AG08396 (cell line): ENCODE results near the gene PIM1.
"Not testable (repeated sequence)": the region's sequence is repeated elsewhere in the genome, so short reads cannot be mapped to it uniquely, and the experiment has no call there.

ENCODE experiments used
- DNase-seq: peaks from one replicate; pipeline ENCODE4 v3.0.0; 2012; ENCODE audit warnings: low spot score, mixed read lengths

Gene PIM1

GRCh38 chr6:37171201-37171969 lies 1.4 kb downstream of the PIM1 start:
- DNase-seq = peak; percentile 42

GRCh38 chr6:37171970-37172812 lies 2.2 kb downstream of the PIM1 start:
- DNase-seq = peak; percentile 86

GRCh38 chr6:37172912-37173492 lies 3.0 kb downstream of the PIM1 start:
- no peak for DNase-seq

GRCh38 chr6:37173493-37174195 lies 3.7 kb downstream of the PIM1 start:
- no peak for DNase-seq

DNA sequence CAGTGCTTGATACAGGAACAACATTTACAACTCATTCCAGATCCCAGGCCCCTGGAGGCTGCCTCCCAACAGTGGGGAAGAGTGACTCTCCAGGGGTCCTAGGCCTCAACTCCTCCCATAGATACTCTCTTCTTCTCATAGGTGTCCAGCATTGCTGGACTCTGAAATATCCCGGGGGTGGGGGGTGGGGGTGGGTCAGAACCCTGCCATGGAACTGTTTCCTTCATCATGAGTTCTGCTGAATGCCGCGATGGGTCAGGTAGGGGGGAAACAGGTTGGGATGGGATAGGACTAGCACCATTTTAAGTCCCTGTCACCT lies 4.2 kb downstream of the PIM1 start:
- DNase-seq = no peak

GRCh38 chr6:37174515-37175331 lies 4.8 kb downstream of the PIM1 start:
- no peak for DNase-seq

GRCh38 chr6:37175332-37176267 lies 5.6 kb downstream of the PIM1 start:
- no peak for DNase-seq

DNA sequence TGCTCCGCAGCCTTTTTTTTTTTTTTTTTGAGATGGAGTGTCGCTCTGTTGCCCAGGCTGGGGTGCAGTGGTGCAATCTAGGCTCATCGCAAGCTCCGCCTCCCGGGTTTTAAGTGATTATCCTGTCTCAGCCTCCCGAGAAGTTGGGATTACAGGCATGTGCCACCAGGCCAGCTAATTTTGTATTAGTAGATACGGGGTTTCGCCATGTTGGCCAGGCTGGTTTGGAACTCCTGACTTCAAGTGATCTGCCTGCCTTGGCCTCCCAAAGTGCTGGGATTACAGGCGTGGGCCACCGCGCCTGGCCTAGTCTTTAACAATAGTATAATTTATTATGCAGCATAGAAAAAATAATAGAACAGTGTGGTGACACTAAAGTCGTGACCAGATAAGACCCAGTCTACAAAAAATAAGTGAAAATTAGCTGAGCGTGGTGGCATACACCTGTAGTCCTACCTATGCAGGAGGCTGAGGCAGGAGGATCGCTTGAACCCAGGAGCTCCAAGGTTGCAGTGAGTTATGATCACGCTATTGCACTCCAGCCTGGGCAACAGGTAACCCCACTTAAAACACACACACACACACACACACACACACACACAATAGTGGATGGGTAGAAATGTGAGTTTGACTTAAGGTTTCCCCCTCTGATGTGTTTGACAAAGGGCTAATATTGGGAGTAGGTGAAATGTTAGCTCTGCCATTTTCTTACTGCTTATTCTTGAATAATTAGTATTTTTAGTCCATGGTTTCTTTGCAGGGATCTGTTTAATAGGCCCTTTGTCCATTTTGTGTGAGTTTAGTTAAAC lies 6.5 kb downstream of the PIM1 start:
- no peak for DNase-seq

DNA sequence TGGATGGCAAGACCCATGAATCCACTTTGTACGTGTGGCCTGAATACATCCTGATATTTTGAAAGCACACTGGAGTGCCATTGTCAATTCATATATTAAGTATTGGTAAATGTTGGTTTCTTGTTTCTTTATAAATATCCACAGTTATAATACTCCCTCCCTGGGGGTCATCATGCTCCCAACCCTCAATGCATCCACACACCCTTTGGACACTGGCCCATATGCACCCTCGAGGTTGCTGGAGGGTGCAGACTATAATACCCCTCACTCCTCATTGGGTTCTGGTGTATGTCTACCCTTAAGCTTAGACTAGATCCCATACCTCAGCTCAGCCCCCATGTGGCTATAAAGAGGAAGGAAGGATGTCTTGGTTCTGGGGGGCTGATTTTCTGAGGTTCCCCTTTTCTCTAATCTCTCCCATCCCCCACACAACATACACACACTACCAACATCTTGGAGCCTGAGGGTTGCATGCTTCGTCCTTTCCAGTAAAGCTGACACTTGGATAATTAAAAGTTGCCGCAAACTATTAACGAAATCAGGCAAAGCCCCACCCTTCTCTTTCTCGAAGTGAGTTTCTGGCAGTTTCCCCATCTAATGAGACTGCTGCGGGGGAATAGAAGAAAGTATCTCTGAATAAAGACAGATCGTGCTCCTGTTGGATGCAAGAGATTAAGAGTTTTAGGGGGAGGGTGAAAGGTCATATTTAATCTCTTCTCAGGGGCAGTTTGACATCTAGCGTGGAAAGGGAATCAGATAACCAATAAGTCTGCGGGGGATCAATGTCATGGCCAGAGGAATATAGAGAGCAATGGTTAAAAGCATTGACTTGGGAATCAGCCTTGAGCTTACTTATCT lies 7.4 kb downstream of the PIM1 start:
- no peak for DNase-seq

- DNase-seq = no peak
Observed at GRCh38 chr6:37177935-37178517, 8.1 kb downstream of the PIM1 start.

DNA sequence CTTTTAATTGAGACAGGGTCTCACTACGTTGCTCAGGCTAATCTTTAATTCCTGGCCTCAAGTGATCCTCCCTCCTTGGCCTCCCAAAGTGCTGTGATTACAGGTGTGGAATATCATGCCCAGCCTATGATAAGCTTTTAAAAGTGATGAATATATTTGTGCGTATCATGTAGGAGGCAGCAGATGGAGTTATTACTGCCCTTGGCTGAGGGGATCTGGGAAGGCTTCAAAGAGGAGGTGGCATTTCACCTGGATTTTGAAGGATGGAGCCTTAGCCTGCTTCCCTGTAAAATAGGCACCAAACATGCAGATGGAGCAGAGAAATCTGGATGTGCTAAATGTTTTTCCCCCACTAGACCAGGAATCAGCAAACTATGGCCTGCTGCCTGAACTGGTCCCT lies 10.1 kb downstream of the PIM1 start:
- no peak for DNase-seq

- DNase-seq = not testable (repeated sequence)
Observed at GRCh38 chr6:37180610-37181009, 10.7 kb downstream of the PIM1 start.

DNA sequence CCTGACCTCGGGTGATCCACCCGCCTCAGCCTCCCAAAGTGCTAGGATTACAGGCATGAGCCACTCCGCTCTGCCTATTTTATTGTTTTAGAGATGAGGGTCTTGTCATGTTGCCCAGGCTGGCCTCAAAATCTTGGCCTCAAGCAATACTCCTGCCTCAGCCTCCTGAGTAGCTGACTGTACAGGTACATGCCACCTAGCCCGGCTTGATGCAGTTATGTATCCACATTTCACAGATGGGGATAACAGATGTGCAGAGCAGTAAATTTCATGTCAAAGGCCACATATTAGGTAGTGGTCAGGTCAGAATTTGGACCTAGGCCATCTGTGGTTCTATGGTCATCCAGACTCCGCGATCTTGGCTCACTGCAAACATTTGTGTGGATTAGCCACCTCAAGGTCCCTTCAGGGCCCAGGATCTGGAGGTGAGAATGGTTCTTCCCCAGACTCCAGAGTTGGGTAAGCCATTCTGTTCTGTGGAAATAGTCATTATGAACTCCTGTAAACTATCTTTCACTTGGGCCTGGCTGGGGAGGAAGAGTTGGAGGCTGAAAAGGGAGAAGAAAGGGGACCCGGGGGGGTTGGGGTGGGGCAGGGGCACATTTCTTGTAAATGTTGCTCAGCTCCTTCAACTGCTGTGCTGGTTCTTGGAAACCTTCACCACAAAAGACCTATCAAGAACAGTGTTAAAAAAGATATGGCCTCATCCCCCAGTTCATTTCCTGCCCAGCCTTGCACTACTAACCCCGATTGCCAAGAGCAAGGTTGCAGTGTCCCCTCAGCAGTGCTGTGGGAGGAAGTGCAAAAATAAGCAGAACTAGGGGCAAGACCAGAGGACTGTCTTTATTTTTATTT lies 13.0 kb downstream of the PIM1 start:
- no peak for DNase-seq

DNA sequence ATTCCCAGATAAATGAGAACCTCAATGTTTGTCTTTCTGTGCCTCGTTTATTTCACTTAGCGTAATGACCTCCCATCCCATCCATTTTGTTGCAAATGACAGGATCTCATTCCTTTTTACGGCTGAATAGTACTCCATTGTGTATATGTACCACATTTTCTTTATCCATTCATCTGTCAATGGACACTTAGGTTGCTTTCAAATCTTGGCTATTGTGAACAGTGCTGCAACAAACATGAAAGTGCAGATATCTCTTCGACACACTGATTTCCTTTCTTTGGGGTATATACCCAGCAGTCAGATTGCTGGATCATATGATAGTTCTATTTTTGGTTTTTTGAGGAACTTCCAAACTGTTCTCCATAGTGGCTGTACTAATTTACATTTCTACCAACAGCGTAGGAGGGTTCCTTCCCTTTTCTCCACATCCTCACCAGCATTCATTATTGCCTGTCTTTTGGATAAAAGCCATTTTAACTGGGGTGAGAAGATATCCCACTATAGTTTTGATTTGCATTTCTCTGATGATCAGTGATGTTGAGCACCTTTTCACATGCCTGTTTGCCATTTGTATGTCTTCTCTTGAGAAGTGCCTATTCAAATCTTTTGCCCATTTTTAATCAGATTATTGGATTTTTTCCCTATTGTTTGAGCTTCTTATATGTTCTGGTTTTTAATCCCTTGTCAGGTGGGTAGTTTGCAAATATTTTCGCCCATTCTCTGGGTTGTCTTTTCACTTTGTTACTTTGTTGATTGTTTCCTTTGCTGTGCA lies 16.2 kb downstream of the PIM1 start:
- not testable (repeated sequence) for DNase-seq

- no peak for DNase-seq
Observed at GRCh38 chr6:37187321-37188022, 17.5 kb downstream of the PIM1 start.

DNA sequence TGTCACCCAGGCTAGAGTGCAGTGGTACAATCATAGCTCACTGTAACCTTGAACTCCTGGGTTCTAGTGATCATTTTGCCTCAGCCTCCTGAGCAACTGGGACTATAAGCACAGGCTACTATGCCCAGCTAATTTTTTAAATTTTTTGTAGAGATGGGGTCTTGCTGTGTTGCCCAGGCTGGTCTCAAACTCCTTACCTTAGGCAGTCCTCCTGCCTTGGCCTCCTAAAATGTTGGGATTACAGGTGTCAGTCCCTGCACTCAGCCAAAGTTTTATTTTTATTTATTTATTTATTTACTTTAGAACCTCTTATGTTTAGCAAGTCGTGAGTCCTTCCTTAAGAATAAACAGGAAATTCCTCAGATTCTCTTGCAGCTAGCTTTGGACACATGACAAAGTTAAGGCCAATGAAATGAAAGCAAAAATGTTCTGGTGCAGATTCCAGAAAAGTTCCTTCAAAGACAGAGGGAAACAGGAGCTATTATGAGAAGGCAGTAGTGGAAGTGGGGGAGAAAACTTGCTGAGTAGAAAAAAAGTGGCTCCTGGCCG lies 19.1 kb downstream of the PIM1 start:
- no peak for DNase-seq
